HepG2 (cell line): Measurements from ENCODE around the gene TVP23C.

Source experiments
- EP300 ChIP-seq, 3 experiments: sonication (generic) in 1 of 3; formaldehyde crosslinking in 1 of 3; IDR thresholded peaks; 2 replicates each; pipeline versions ENCODE4 v1.5.1 to v1.6.1; 2011 to 2020; ENCODE audit warnings: low read depth in 2 of 3, low read length in 2 of 3, borderline replicate concordance in 1 of 3, improper control_type of control experiment in 1 of 3, mild to moderate bottlenecking in 1 of 3, missing genetic modification reagents in 1 of 3, moderate library complexity in 1 of 3
- GATA4 ChIP-seq: sonication (generic); IDR thresholded peaks from 2 replicates; pipeline ENCODE4 v1.6.1; 2016; ENCODE audit warnings: antibody characterized with exemption, low read depth, borderline replicate concordance
- PHF8 ChIP-seq: sonication (generic); formaldehyde crosslinking; IDR thresholded peaks from 2 replicates; pipeline ENCODE4 v1.5.0; 2020; ENCODE audit warnings: missing genetic modification reagents
- POLR2A ChIP-seq, 2 experiments: IDR thresholded peaks; 2 replicates each; pipeline ENCODE4 v1.6.1; 2011; ENCODE audit warnings: low read depth in 2 of 2, low read length in 2 of 2, mild to moderate bottlenecking in 1 of 2, moderate library complexity in 1 of 2; ENCODE audit not compliant: insufficient read depth in 1 of 2
- SP1 ChIP-seq, 2 experiments: fragments of 450-650 bp in 1 of 2; sonication (generic) in 1 of 2; formaldehyde crosslinking in 1 of 2; IDR thresholded peaks; 2 replicates each; pipeline versions ENCODE4 v1.4.0 to v1.6.1; 2016 to 2020; ENCODE audit warnings: missing genetic modification reagents in 1 of 2
- ZNF510 ChIP-seq: sonication (generic); formaldehyde crosslinking; IDR thresholded peaks from 2 replicates; pipeline ENCODE4 v1.4.0; 2020; ENCODE audit warnings: low read depth, mild to moderate bottlenecking, missing genetic modification reagents
- TF ChIP-seq, protein P1 (sequence below): sonication (generic); formaldehyde crosslinking; IDR thresholded peaks from 2 replicates; pipeline ENCODE4 v1.5.0; 2020; ENCODE audit warnings: mild to moderate bottlenecking, missing genetic modification reagents, moderate library complexity

DNA sequence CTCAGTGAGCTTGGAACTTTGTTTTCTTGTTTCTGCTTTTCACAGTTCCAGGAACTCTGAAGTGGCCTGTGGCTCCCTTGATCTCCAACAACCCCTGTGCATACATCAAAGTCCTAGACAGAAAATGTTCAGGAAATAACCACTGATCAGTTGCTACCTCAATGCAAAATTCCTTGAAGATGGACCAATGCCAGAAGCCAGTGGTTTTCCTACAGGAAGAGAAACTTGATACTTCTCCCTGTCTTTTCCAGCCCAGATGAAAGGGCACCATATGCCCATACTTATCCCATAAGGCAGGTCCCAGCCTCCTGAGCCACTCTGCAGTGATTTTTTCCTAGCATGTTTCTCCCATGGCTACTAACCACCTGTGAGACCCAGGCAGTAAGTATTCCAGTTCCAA is 83.6 kb downstream of the TVP23C start:
- TF ChIP-seq GATA4 (no peak), POLR2A (IDR thresholded peaks at IDR 0.05; ENCODE audit: insufficient read depth in 1 of 2, low read depth in 2 of 2, low read length in 2 of 2) (no peak), ZNF510 (CRISPR knock-in tag) (no peak), PHF8 (CRISPR knock-in tag) (no peak), SP1 (IDR thresholded peaks at IDR 0.05) (no peak), SP1 (CRISPR knock-in tag; IDR thresholded peaks at IDR 0.05) (no peak), EP300 (IDR thresholded peaks at IDR 0.05; ENCODE audit: low read depth in 2 of 2, low read length in 2 of 2) (no peak), EP300 (CRISPR knock-in tag; IDR thresholded peaks at IDR 0.05; ENCODE audit: borderline replicate concordance) (no peak)
- TF ChIP-seq, protein P1, sequence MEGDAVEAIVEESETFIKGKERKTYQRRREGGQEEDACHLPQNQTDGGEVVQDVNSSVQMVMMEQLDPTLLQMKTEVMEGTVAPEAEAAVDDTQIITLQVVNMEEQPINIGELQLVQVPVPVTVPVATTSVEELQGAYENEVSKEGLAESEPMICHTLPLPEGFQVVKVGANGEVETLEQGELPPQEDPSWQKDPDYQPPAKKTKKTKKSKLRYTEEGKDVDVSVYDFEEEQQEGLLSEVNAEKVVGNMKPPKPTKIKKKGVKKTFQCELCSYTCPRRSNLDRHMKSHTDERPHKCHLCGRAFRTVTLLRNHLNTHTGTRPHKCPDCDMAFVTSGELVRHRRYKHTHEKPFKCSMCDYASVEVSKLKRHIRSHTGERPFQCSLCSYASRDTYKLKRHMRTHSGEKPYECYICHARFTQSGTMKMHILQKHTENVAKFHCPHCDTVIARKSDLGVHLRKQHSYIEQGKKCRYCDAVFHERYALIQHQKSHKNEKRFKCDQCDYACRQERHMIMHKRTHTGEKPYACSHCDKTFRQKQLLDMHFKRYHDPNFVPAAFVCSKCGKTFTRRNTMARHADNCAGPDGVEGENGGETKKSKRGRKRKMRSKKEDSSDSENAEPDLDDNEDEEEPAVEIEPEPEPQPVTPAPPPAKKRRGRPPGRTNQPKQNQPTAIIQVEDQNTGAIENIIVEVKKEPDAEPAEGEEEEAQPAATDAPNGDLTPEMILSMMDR (CRISPR knock-in tag) = no peak
